ENCODE measurements around the gene GALR1.
"Not testable (repeated sequence)": the region's sequence is repeated elsewhere in the genome, so short reads cannot be mapped to it uniquely, and the experiment has no call there.

The GALR1 gene

GRCh38 chr18:77250926-77251729 lies 1.5 kb downstream of the GALR1 start:
- DNase-seq: no peak

GRCh38 chr18:77251730-77252050 lies 2.0 kb downstream of the GALR1 start:
- DNase-seq: no peak

- DNase-seq: no peak
Measured at GRCh38 chr18:77254711-77255405, 5.2 kb downstream of the GALR1 start.

GRCh38 chr18:77255426-77256105 lies 5.9 kb downstream of the GALR1 start:
- DNase-seq: no peak

- DNase-seq: no peak
Measured at GRCh38 chr18:77262643-77263465, 13.2 kb downstream of the GALR1 start.

GRCh38 chr18:77263466-77263763 lies 13.8 kb downstream of the GALR1 start:
- DNase-seq: no peak

- no peak for DNase-seq
Measured at GRCh38 chr18:77267969-77268368, 18.3 kb downstream of the GALR1 start.

GRCh38 chr18:77268456-77268855 lies 18.8 kb downstream of the GALR1 start:
- DNase-seq: no peak

GRCh38 chr18:77271576-77272481 lies 22.2 kb downstream of the GALR1 start:
- no peak for DNase-seq

GRCh38 chr18:77290841-77291240 lies 41.2 kb downstream of the GALR1 start:
- DNase-seq: not testable (repeated sequence)

- no peak for DNase-seq
Measured at GRCh38 chr18:77298172-77298571, 48.5 kb downstream of the GALR1 start.

GRCh38 chr18:77299706-77300105 lies 50.1 kb downstream of the GALR1 start:
- no peak for DNase-seq

- no peak for DNase-seq
Measured at GRCh38 chr18:77300579-77300978, 50.9 kb downstream of the GALR1 start.

- no peak for DNase-seq
Measured at GRCh38 chr18:77304268-77304667, 54.6 kb downstream of the GALR1 start.

GRCh38 chr18:77305676-77306075 lies 56.0 kb downstream of the GALR1 start:
- DNase-seq: no peak

GRCh38 chr18:77308216-77308615 lies 58.6 kb downstream of the GALR1 start:
- no peak for DNase-seq

- DNase-seq: no peak
Measured at GRCh38 chr18:77314511-77314910, 64.9 kb downstream of the GALR1 start.

- no peak for DNase-seq
Measured at GRCh38 chr18:77314952-77315351, 65.3 kb downstream of the GALR1 start.

GRCh38 chr18:77316008-77316407 lies 66.4 kb downstream of the GALR1 start:
- no peak for DNase-seq

- DNase-seq: no peak
Measured at GRCh38 chr18:77316641-77317040, 67.0 kb downstream of the GALR1 start.

GRCh38 chr18:77320971-77321559 lies 71.4 kb downstream of the GALR1 start:
- DNase-seq: no peak
